Stimulated activated effector memory CD8-positive, alpha-beta T cell treated with anti-CD3 and anti-CD28 coated beads, Interleukin-12 subunit alpha, Interleukin-12 subunit beta, amount 100 ng/mL, for 72 hours (primary cell): ENCODE data around the gene SIVA1.
A peak's percentile ranks its signal among the peaks of the same experiment; 100 is the strongest.
"Not testable (repeated sequence)": the region's sequence is repeated elsewhere in the genome, so short reads cannot be mapped to it uniquely, and the experiment has no call there.

ENCODE experiments used
- ATAC-seq: fragments of 150-1000 bp; cut with Tn5 transposase; 2 replicates; pipeline ENCODE4 v1.10.0; 2021
- DNase-seq, 2 donors: peaks; one replicate each; pipeline ENCODE4 v3.0.0; 2021 to 2022; ENCODE audit warnings: low spot score in 2 of 2
- H3K27ac Mint-ChIP-seq: one replicate; pipeline ENCODE4 v1.8.0; 2022; ENCODE audit warnings: mild to moderate bottlenecking, mixed read lengths
- H3K36me3 Mint-ChIP-seq: one replicate; pipeline ENCODE4 v1.8.0; 2022; ENCODE audit warnings: mild to moderate bottlenecking, mixed read lengths
- H3K4me1 Mint-ChIP-seq: one replicate; pipeline ENCODE4 v1.8.0; 2022; ENCODE audit warnings: mixed read lengths
- H3K4me3 Mint-ChIP-seq: one replicate; pipeline ENCODE4 v1.8.0; 2022; ENCODE audit warnings: mild to moderate bottlenecking, mixed read lengths
- H3K9me3 Mint-ChIP-seq: one replicate; pipeline ENCODE4 v1.8.0; 2022; ENCODE audit warnings: mixed read lengths

The SIVA1 gene

GRCh38 chr14:104726600-104727451 lies 26.1 kb upstream of the SIVA1 start:
- Mint-ChIP-seq H3K9me3 (no peaks in the 10 kb centered on the region), H3K4me1 (peaks cover 14% of the 10 kb centered on the region), H3K36me3 (no peaks in the 10 kb centered on the region), H3K27ac (no peak overlapping the region), H3K4me3 (no peak overlapping the region)
- DNase-seq, result no peak
- ATAC-seq, result no peak

- ATAC-seq, result no peak
- no peak overlapping the region for H3K4me3 Mint-ChIP-seq
- H3K27ac Mint-ChIP-seq, result no peak overlapping the region
These were observed 24.3 kb upstream of the SIVA1 start for GRCh38 chr14:104728631-104729030.

GRCh38 chr14:104729176-104729834 lies 23.6 kb upstream of the SIVA1 start:
- not testable (repeated sequence) for H3K36me3 Mint-ChIP-seq, ATAC-seq, H3K9me3 Mint-ChIP-seq, DNase-seq, H3K27ac Mint-ChIP-seq, H3K4me3 Mint-ChIP-seq
- peaks cover 14% of the 10 kb centered on the region for H3K4me1 Mint-ChIP-seq

More at GRCh38 chr14:104728631-104729030, 24.3 kb upstream of the SIVA1 start:
- Mint-ChIP-seq H3K9me3 (no peaks in the 10 kb centered on the region), H3K36me3 (no peaks in the 10 kb centered on the region), H3K4me1 (peaks cover 14% of the 10 kb centered on the region)
- no peak for DNase-seq

- Mint-ChIP-seq H3K4me1 (peaks cover 14% of the 10 kb centered on the region), H3K4me3 (no peak overlapping the region), H3K27ac (no peak overlapping the region), H3K36me3 (no peaks in the 10 kb centered on the region), H3K9me3 (no peaks in the 10 kb centered on the region)
- no peak for ATAC-seq
- DNase-seq, result no peak
These were observed 23.1 kb upstream of the SIVA1 start for GRCh38 chr14:104729835-104730181.

DNA sequence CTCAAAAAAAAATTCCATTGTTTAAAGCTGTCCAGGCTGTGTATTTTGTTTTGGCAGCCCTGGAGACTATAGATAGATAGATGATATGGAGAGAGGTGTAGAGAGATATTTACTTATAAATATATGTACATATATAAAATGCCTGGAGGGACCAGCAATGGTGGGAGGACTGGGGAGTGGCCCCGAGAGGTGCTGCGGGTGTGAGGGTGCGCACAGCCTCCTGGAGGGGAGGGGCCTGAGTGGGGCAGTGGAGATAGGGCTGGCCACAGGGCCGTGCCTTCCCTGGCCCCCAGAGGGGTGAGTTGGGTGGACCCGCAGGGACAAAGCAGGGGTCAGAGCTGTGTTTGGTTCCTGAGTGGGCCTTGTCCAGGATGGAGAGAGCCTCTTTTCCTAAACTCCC lies 22.5 kb upstream of the SIVA1 start:
- ATAC-seq (no peak), DNase-seq (no peak)
- Mint-ChIP-seq H3K4me3 (no peak overlapping the region), H3K27ac (no peak overlapping the region), H3K36me3 (no peaks in the 10 kb centered on the region), H3K9me3 (no peaks in the 10 kb centered on the region), H3K4me1 (peaks cover 14% of the 10 kb centered on the region)

GRCh38 chr14:104731320-104732294 lies 21.3 kb upstream of the SIVA1 start:
- Mint-ChIP-seq H3K4me1 (peaks cover 14% of the 10 kb centered on the region), H3K4me3 (no peak overlapping the region), H3K9me3 (no peaks in the 10 kb centered on the region), H3K27ac (no peak overlapping the region), H3K36me3 (no peaks in the 10 kb centered on the region)
- DNase-seq (no peak), ATAC-seq (peak; percentile 14)

DNA sequence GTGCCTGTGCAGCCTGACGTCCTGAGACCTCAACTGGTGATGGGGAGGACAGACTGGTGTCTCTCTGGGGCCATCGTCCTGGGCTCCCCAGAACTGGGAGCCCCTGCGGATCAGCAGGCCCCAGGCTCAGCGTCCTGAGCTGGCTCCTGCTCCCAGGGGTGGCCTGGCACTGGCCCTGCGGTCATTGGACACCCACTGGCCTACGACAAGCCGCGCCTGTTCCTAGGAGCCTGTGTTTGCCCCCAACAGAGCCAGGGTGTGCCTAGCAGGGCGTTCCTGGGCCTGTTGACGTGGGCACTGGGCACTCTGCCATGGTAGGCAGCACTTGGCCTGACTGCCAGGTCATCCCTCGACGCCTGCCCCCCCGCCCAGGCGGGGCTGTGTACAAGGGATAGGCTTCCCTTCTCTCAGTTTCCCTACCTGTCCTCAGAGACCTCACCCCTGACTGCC lies 20.6 kb upstream of the SIVA1 start:
- H3K4me3 Mint-ChIP-seq, result no peak overlapping the region
- ATAC-seq, result no peak
- no peak overlapping the region for H3K27ac Mint-ChIP-seq
- H3K36me3 Mint-ChIP-seq, result no peaks in the 10 kb centered on the region
- no peaks in the 10 kb centered on the region for H3K9me3 Mint-ChIP-seq
- DNase-seq, result no peak
- peaks cover 10% of the 10 kb centered on the region for H3K4me1 Mint-ChIP-seq

DNA sequence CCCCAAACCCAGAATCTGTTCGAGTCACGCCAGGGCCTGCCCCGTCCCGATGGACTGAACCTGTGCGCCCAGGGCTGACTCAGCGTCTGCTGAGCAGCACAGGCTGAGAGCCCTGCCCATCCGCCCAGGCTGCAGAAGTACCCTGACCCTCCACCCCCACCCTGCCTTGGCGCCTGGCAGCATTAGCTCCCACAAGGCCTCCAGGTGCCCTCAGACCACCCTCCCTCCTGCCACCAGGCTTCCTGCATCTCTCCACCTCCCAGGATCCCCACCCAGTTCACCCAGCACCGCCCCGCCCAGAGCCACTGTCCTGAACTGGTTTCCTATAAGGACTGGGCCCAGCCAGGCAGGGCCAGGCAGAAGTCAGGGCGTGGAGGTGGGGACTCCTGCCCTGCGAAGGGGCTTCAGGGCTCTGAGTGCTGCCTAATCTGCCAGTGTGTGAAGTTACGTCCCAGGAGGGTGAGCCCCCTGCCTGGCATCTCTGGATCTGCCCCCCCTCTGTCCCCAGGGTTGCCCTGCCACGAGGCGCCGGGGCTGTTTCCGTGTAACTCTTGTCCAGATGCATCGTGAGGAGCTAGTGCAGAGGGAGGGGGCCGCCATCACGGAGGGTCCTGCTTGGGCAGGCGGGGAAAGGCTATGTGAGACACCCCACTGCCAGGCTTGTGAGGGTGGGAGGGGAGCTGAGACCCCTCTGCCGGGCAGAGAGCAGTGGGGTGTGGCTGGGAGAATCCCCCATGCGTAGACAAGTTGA lies 19.8 kb upstream of the SIVA1 start:
- peaks cover 5% of the 10 kb centered on the region for H3K4me1 Mint-ChIP-seq
- DNase-seq (no peak), ATAC-seq (no peak)
- no peaks in the 10 kb centered on the region for H3K36me3 Mint-ChIP-seq
- H3K27ac Mint-ChIP-seq, result peak overlapping the region; percentile 71
- no peak overlapping the region for H3K4me3 Mint-ChIP-seq
- no peaks in the 10 kb centered on the region for H3K9me3 Mint-ChIP-seq

GRCh38 chr14:104734051-104734587 lies 18.8 kb upstream of the SIVA1 start:
- no peak for ATAC-seq
- Mint-ChIP-seq H3K4me1 (peaks cover 2% of the 10 kb centered on the region), H3K36me3 (no peaks in the 10 kb centered on the region), H3K4me3 (no peak overlapping the region), H3K9me3 (no peaks in the 10 kb centered on the region), H3K27ac (no peak overlapping the region)
- no peak for DNase-seq

DNA sequence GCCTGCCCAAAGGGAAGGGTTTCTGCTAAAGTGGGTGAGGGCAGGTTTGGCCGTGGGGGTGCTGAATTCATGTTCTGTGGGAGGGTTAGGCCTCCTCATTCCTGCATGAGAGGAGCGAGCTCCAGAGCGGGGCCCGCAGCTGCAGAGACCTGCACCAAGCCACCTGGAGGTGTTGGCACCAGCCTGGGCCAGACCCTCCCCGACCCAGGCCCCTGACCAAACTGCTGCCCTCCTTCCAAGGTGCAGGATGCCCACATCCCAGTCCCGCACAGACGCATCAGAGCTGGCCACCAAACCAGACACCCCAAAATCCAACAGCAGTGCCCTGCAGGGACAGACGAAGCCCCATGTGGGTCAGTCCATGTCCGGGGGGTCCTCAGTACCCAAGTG lies 18.4 kb upstream of the SIVA1 start:
- Mint-ChIP-seq H3K27ac (no peak overlapping the region), H3K4me1 (no peaks in the 10 kb centered on the region), H3K4me3 (no peak overlapping the region), H3K9me3 (no peaks in the 10 kb centered on the region), H3K36me3 (no peaks in the 10 kb centered on the region)
- DNase-seq (no peak), ATAC-seq (no peak)

DNA sequence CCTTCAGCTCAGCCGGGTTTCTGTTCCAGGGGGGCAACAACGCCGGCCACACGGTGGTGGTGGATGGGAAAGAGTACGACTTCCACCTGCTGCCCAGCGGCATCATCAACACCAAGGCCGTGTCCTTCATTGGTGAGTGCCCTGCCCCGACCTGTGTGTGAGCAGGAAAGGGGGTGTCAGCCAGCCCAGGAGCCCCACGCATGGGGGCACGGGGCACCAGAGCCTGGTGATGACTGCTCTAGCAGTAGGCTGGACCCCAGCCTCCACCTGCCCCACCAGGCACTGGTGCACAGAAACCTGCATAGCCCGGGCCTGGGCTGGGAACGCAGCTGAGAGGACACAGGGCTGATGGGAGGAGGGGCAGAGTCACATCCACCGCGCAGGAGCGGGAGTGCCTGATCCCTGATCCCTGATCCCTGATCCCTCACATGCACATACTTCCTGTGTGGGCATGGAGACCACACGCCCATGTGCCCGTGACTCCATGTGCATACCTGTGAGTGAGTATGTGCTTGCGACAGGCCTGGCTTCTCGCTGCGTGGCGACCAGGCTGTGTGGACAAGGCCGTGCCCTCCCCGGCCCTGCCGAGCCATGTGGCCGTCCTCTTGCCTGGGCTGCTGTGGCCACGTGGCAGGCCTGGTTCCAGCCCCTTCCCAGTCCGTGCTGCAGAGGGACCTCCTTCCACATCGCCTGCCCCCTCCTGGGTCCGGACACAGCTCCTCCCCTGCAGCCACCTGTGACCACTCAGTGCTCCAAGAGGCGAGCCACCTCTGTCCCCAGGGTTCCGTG lies 17.8 kb upstream of the SIVA1 start:
- H3K36me3 Mint-ChIP-seq, result no peaks in the 10 kb centered on the region
- no peaks in the 10 kb centered on the region for H3K9me3 Mint-ChIP-seq
- DNase-seq, result no peak
- no peak for ATAC-seq
- H3K4me3 Mint-ChIP-seq, result no peak overlapping the region
- peaks cover 3% of the 10 kb centered on the region for H3K4me1 Mint-ChIP-seq
- no peak overlapping the region for H3K27ac Mint-ChIP-seq

DNA sequence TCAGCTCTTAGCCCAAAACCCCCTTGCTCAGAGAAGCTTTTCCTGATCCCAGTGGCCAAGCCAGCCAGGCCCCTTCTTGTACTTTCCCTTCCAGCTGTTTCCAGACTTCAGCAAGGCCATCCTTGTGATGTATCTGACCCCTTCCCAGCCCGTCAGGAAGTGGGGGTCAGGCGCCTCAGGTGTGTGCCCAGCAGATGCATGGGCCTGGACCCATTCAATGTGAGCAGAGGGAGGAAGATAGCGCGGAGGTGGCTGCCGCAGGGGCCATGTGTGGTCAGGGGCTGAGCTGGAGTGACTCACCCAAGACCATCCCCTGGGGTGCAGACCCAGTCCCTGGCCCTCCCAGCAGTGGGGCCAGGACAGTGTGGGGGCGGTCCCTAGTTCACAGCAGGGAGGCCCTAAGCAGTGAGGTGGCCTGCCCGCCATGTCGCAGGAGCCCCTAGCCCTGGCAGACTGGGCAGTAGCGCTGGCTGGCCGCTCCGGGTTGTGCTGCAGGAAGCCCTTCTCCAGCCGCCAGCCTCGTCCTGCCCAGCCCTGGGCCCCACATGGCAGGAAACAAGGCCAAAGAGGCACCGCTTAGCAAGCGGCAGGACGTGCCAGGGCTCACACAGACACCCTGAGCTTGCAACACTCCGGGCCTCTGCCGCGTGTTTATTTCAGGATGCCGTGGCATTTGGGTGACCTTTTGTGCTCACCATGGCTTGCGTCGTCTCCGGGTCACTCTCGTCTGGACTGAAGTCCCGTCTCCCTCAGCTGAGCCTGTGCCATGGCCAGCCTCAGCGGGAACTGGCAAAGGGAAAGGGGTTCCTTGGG lies 16.9 kb upstream of the SIVA1 start:
- Mint-ChIP-seq H3K4me1 (peaks cover 7% of the 10 kb centered on the region), H3K4me3 (no peak overlapping the region), H3K9me3 (no peaks in the 10 kb centered on the region), H3K36me3 (no peaks in the 10 kb centered on the region), H3K27ac (no peak overlapping the region)
- DNase-seq (no peak), ATAC-seq (peak; percentile 3)

DNA sequence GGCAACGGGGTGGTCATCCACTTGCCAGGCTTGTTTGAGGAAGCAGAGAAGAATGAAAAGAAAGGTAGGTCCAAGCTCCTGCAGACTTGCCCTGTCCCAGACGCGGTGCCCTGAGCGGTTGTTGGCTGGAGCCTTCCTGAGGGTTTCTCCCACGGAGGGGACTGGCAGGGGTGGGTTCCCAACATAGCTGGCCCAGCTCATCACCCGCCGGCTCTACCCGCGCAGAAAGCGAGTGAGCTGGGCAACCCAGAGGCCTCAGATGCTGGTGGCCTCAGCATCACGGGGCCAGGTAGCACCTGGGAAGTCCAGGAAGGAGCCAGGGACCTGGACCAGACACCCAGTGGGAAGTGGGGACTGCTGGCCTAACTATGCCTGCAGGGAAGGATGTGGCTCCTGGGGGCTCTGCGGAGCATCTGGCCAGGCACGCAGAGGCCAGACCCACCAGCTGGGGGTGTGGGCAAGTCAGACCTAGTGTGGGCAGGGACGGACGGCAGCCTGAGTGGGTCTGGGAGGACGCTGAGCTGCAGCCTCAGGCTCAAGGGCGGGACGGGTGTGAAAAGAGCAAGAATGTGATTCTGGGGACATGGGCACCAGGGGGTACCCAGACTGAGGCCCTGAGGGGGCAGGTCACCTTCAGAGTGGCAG lies 14.4 kb upstream of the SIVA1 start:
- Mint-ChIP-seq H3K36me3 (no peaks in the 10 kb centered on the region), H3K4me1 (peaks cover 18% of the 10 kb centered on the region), H3K4me3 (no peak overlapping the region), H3K9me3 (no peaks in the 10 kb centered on the region), H3K27ac (no peak overlapping the region)
- DNase-seq (no peak), ATAC-seq (no peak)
